GM08714 (cell line): ENCODE measurements around the gene TRIM73.
"Not testable (repeated sequence)": the region's sequence is repeated elsewhere in the genome, so short reads cannot be mapped to it uniquely, and the experiment has no call there.

ENCODE experiments used
- H3K4me3 ChIP-seq: fragments of 200-500 bp; sonication (Bioruptor generic); 2 replicates; pipeline ENCODE4 v1.5.1; 2014; ENCODE audit warnings: mild to moderate bottlenecking, low read length, inconsistent platforms

TRIM73 gene

GRCh38 chr7:75415829-75416373, 20.5 kb downstream of the TRIM73 start:
- not testable (repeated sequence) for H3K4me3 ChIP-seq

- not testable (repeated sequence) for H3K4me3 ChIP-seq
Measured at GRCh38 chr7:75416787-75417186, 21.4 kb downstream of the TRIM73 start.

GRCh38 chr7:75418292-75418858, 22.9 kb downstream of the TRIM73 start:
- not testable (repeated sequence) for H3K4me3 ChIP-seq

- H3K4me3 ChIP-seq: not testable (repeated sequence)
Measured at GRCh38 chr7:75419210-75419609, 23.8 kb downstream of the TRIM73 start.

- not testable (repeated sequence) for H3K4me3 ChIP-seq
Measured at GRCh38 chr7:75419693-75420092, 24.3 kb downstream of the TRIM73 start.

- not testable (repeated sequence) for H3K4me3 ChIP-seq
Measured at GRCh38 chr7:75420152-75420551, 24.7 kb downstream of the TRIM73 start.

- H3K4me3 ChIP-seq: not testable (repeated sequence)
Measured at GRCh38 chr7:75421798-75422710, 26.6 kb downstream of the TRIM73 start.

GRCh38 chr7:75423481-75423880, 28.1 kb downstream of the TRIM73 start:
- H3K4me3 ChIP-seq: not testable (repeated sequence)

GRCh38 chr7:75439000-75439399, 43.6 kb downstream of the TRIM73 start:
- H3K4me3 ChIP-seq: not testable (repeated sequence)

GRCh38 chr7:75442101-75442464, 46.7 kb downstream of the TRIM73 start:
- peak overlapping the region; percentile 72; the same call in 1 of the 2 replicates for H3K4me3 ChIP-seq

GRCh38 chr7:75442465-75443111, 47.2 kb downstream of the TRIM73 start:
- peak overlapping the region; percentile 88 for H3K4me3 ChIP-seq

GRCh38 chr7:75449946-75450345, 54.5 kb downstream of the TRIM73 start:
- H3K4me3 ChIP-seq: not testable (repeated sequence)

GRCh38 chr7:75452494-75452955, 57.1 kb downstream of the TRIM73 start:
- not testable (repeated sequence) for H3K4me3 ChIP-seq
